Testis (tissue), 2 donors: ENCODE measurements around the gene TXNRD2.

Source experiments
- CTCF ChIP-seq, 3 experiments: fragments of 450-650 bp in 2 of 3; fragments of 200-600 bp in 1 of 3; sonication (generic) in 1 of 3; IDR thresholded peaks; one replicate each; pipeline ENCODE4 v1.5.1; 2016 to 2019; ENCODE audit warnings: antibody characterized with exemption in 3 of 3, mild to moderate bottlenecking in 2 of 3, moderate library complexity in 1 of 3
- POLR2A ChIP-seq: fragments of 450-650 bp; IDR thresholded peaks from one replicate; pipeline ENCODE4 v1.6.1; 2017; ENCODE audit warnings: antibody characterized with exemption, mild to moderate bottlenecking, moderate library complexity

- TF ChIP-seq CTCF (IDR thresholded peaks at IDR 0.05) (no peak), POLR2A (no peak)
These were observed 81.6 kb downstream of the TXNRD2 start for GRCh38 chr22:19859861-19860510.
